Mucosa of descending colon (tissue), 3 donors: ENCODE measurements around the gene SLC1A7. TPM values are rescaled to one million over a fixed set of nuclear protein-coding genes. Genes with fewer than 3 reads are reported as not detected.

Experiments used
- ATAC-seq: fragments of 200-7000 bp; cut with Tn5 transposase; one replicate; pipeline ENCODE4 v1.9.1; 2020; ENCODE audit warnings: mild to moderate bottlenecking, moderate library complexity
- DNase-seq, 3 donors: peaks; one replicate each; pipeline ENCODE4 v3.0.0-alpha.2; 2020
- H3K36me3 ChIP-seq: fragments of 200-600 bp; one replicate; pipeline ENCODE4 v1.8.0; 2021; ENCODE audit warnings: low read depth, mild to moderate bottlenecking
- H3K4me1 ChIP-seq: fragments of 200-600 bp; one replicate; pipeline ENCODE4 v1.8.0; 2021; ENCODE audit warnings: low read depth, mild to moderate bottlenecking
- H3K4me3 ChIP-seq: fragments of 200-600 bp; one replicate; pipeline ENCODE4 v1.8.0; 2021; ENCODE audit warnings: mild to moderate bottlenecking
- H3K9me3 ChIP-seq: fragments of 200-600 bp; one replicate; pipeline ENCODE4 v1.8.0; 2021; ENCODE audit warnings: mild to moderate bottlenecking
- intact Hi-C, 2 donors: fragments of 100-400 bp; cut with DNase I in 1 of 2; cut with micrococcal nuclease in 1 of 2; formaldehyde crosslinking; loops; one replicate each; pipeline versions ENCODE4 v1.11.0 to v1.11.1; 2022; cut with DNase I, micrococcal nuclease
- total RNA-seq, 3 donors: library from RNA; stranded (reverse); fragmentation: NEBNext Ultra II Directional in 2 of 3; extraction: Animal tissue kit (Norgen Biotek cat#: 25700) in 2 of 3; gene quantifications; one replicate each; pipeline versions ENCODE4 v1.2.1 to v1.2.4, GENCODE V29; 2021 to 2023
- TF ChIP-seq, protein P1 (sequence below): fragments of 200-600 bp; IDR thresholded peaks from one replicate; pipeline ENCODE4 v1.8.0; 2022; ENCODE audit warnings: antibody characterized with exemption, mild to moderate bottlenecking
- donor health status: DM: no; HTN: no; CAD: no; lungs with moderate emphysema.
- donor health status: DM: no; HTN: no; CAD: no.
- donor health status: DM: no; HTN: yes; CAD: no.

SLC1A7 gene
- total RNA-seq, 3 donors from 2014 or later, result 0.72 to 0.98 (median 0.93) TPM

GRCh38 chr1:53062708-53063591 lies 79.5 kb downstream of the SLC1A7 start:
- Histone ChIP-seq H3K4me3 (no peak overlapping the region), H3K9me3 (no peaks in the 10 kb centered on the region), H3K36me3 (no peaks in the 10 kb centered on the region), H3K4me1 (peaks cover 7% of the 10 kb centered on the region)
- ATAC-seq, result no peak
- intact Hi-C loops, result loop anchor here in 1 of 2 donors (10.0 kb wide), 1 partner anchor 112 kb away; no protein-coding TSS in a partner anchor
- DNase-seq, result no peak
- TF ChIP-seq, protein P1, sequence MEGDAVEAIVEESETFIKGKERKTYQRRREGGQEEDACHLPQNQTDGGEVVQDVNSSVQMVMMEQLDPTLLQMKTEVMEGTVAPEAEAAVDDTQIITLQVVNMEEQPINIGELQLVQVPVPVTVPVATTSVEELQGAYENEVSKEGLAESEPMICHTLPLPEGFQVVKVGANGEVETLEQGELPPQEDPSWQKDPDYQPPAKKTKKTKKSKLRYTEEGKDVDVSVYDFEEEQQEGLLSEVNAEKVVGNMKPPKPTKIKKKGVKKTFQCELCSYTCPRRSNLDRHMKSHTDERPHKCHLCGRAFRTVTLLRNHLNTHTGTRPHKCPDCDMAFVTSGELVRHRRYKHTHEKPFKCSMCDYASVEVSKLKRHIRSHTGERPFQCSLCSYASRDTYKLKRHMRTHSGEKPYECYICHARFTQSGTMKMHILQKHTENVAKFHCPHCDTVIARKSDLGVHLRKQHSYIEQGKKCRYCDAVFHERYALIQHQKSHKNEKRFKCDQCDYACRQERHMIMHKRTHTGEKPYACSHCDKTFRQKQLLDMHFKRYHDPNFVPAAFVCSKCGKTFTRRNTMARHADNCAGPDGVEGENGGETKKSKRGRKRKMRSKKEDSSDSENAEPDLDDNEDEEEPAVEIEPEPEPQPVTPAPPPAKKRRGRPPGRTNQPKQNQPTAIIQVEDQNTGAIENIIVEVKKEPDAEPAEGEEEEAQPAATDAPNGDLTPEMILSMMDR, result no peak

DNA sequence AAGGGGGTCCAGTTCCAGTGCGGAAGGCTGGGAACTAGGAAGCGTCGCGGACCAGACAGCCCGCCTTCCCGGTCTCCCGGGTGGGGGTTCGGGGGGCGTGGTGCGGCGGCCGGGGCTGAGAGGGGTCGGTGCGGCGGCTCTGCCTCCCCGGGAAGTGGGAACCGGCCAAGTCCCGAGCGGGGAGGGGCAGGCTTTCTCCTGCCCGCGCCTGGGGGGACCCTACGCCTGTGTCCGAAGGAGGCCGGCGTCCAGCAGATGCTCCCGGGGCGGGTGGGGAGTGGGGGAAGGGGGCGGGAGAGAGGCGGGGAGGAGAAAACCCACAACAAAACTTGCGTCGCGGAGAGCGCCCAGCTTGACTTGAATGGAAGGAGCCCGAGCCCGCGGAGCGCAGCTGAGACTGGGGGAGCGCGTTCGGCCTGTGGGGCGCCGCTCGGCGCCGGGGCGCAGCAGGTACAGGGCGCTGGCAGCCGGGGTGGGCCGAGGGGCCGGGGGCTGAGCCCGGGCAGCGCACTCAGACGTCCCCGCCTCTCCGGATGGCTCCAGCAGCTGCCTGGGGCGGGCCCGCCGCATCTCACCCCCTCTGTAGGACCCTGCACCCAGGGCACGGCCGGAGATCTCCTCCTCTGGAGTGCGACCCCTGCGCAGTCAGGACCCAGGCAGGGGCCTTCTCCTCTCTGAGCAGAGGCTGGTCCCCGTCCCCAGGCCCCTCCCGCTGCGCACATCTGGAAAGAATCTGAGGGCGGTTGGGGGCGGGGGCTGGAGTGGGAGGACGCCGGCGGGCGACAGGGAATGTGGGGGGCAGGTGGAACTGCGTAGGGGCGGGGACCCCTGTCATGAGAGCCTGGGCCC lies 80.4 kb downstream of the SLC1A7 start, which contains the start of gene PODN:
PODN (plus strand) TSS at position 355 of the 849 bp plus-strand sequence. CDS start 7,643 bp downstream, outside the sequence.
- DNase-seq, result peak in 1 of 3 donors; percentile 64
- intact Hi-C loops, result loop anchor here in 1 of 2 donors (10.0 kb wide), 1 partner anchor 113 kb away; no protein-coding TSS in a partner anchor
- TF ChIP-seq, protein P1, result no peak
- Histone ChIP-seq H3K4me1 (peaks cover 7% of the 10 kb centered on the region), H3K36me3 (no peaks in the 10 kb centered on the region), H3K9me3 (no peaks in the 10 kb centered on the region), H3K4me3 (no peak within 1 kb of the TSS)
- peak; percentile 20 for ATAC-seq

DNA sequence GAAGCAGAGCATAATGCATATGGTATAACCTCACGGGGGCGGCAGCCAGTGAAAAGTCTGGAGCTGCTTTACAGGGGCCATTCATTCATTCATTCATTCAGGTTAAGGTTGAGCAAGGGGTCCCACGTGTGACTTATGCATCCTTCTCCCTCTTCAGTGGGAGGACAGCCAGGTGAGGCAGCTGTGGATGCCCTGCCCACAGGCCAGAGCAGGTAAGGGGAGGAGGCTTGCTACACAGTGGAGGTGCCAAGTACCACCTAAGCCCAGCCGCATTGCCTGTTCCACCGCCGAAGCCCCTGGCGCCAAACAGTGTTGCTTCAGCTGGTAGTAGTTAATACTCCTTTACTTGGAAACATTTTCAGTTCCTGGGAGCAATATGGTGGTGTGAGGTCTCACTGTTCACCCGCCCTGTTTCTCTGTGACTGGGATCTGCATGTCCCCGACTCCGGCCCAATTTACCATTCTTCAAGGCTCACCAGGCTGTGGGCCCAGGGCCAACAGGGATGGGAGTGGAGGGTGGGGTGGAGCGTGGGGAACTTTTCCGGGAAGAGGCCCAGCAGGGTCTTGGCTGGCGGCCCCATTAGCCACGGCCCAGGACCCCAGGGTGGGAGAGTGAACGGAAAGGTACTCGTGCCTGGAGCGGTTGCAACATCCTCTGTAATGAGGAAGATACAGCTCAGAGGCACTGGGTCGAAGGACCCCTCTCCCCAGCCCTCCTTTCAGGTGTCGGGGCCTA lies 81.1 kb downstream of the SLC1A7 start:
- intact Hi-C loops, result loop anchor here in 1 of 2 donors (10.0 kb wide), 1 partner anchor 114 kb away; no protein-coding TSS in a partner anchor
- ATAC-seq, result no peak
- Histone ChIP-seq H3K4me3 (no peak overlapping the region), H3K4me1 (peaks cover 7% of the 10 kb centered on the region), H3K9me3 (no peaks in the 10 kb centered on the region), H3K36me3 (no peaks in the 10 kb centered on the region)
- TF ChIP-seq, protein P1, result no peak
- DNase-seq, result peak in 1 of 3 donors; percentile 56

- Histone ChIP-seq H3K9me3 (no peaks in the 10 kb centered on the region), H3K4me1 (peaks cover 7% of the 10 kb centered on the region), H3K36me3 (no peaks in the 10 kb centered on the region), H3K4me3 (no peak overlapping the region)
- DNase-seq (peak in 1 of 3 donors; percentile 24), ATAC-seq (no peak)
- TF ChIP-seq, protein P1, result no peak
- intact Hi-C loops, result loop anchor here in 1 of 2 donors (10.0 kb wide), 1 partner anchor 114 kb away; no protein-coding TSS in a partner anchor
Measured at GRCh38 chr1:53060579-53060978, 81.9 kb downstream of the SLC1A7 start.

DNA sequence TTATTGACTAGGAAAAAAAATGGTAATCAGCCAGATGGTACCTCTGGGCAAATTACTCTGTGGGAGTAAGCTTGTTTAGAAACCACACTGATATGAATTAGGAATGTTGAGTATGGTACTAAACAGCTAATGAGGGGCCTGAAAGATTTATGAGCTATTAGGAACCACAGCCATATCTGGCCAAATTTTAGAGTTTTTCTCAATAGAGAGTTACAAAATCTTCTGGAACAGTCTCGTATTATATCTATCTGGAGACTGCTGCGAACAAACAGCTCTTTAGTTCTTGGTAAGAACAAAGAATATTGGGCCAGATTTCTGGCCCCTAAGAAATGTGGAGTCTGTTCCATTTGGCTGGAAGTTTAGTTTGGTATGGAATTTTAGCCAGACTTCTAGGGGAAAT lies 85.3 kb downstream of the SLC1A7 start:
- ATAC-seq (no peak), DNase-seq (no peak)
- H3K36me3 ChIP-seq, result no peaks in the 10 kb centered on the region
- no peak overlapping the region for H3K4me3 ChIP-seq
- H3K9me3 ChIP-seq, result no peaks in the 10 kb centered on the region
- TF ChIP-seq, protein P1, result no peak
- peaks cover 7% of the 10 kb centered on the region for H3K4me1 ChIP-seq
- intact Hi-C loops, result no loop called here
